ENCODE data around the gene FRRS1. TPM values are rescaled to one million over a fixed set of nuclear protein-coding genes. Genes with fewer than 3 reads are reported as not detected.

Gene FRRS1
- total RNA-seq, 4 donors from 2014 or later: 23.1 to 40.7 (median 27.8) TPM

GRCh38 chr1:99663501-99663900 is 102.9 kb downstream of the FRRS1 start:
- Histone ChIP-seq H3K27ac (peak overlapping the region in 3 of 4 donors; percentile 57 to 79 (median 77)), H3K4me1 (peaks cover 0 to 55% (median 34%) of the 10 kb centered on the region in 3 donors), H3K36me3 (peaks cover 0 to 47% (median 5%) of the 10 kb centered on the region in 3 donors), H3K4me3 (no peak overlapping the region), H3K9me3 (no peaks in the 10 kb centered on the region), H3K27me3 (no peaks in the 10 kb centered on the region)
- intact Hi-C loops (cut with DNase I): no loop called here
- TF ChIP-seq CTCF (IDR thresholded peaks at IDR 0.05): no peak
- TF ChIP-seq POLR2A (IDR thresholded peaks at IDR 0.05): no peak
- no peak for DNase-seq
- WGBS, 2 donors: 81 to 93% methylated on average over 2 of the region's 2 CpGs

- WGBS, 2 donors: 11 to 21% methylated on average over 3 of the region's 3 CpGs
- Histone ChIP-seq H3K9me3 (no peaks in the 10 kb centered on the region), H3K27ac (peak overlapping the region in 3 of 4 donors; percentile 57 to 79 (median 77)), H3K4me1 (peaks cover 0 to 64% (median 34%) of the 10 kb centered on the region in 3 donors), H3K27me3 (no peaks in the 10 kb centered on the region), H3K36me3 (peaks cover 0 to 38% (median 0%) of the 10 kb centered on the region in 3 donors), H3K4me3 (no peak overlapping the region)
- no peak for DNase-seq
- intact Hi-C loops (cut with DNase I): no loop called here
- TF ChIP-seq POLR2A (IDR thresholded peaks at IDR 0.05) (no peak), CTCF (IDR thresholded peaks at IDR 0.05) (no peak)
Measured at GRCh38 chr1:99662539-99663080, 103.8 kb downstream of the FRRS1 start.

DNA sequence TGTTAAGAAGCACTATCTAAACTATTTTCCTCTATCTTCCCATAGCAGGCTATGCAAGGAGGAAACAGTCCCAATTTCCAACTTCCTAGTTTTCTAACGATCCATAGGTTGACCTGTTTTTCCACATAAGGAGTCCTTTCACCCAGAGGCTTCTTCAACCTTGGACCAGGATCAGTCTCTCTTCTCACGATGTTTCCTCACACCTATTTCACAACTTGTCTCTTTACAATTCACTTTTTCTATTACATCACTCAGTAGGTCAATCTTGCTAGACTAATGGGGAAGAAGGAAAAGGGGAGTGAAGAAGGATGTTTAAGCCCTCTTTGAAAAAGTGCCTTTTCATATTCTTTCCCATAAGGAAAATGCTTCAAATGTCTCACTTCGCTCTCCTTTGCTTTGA is 104.7 kb downstream of the FRRS1 start:
- no peak for DNase-seq
- Histone ChIP-seq H3K27me3 (no peaks in the 10 kb centered on the region), H3K4me1 (peaks cover 0 to 72% (median 40%) of the 10 kb centered on the region in 3 donors), H3K4me3 (no peak overlapping the region), H3K9me3 (no peaks in the 10 kb centered on the region), H3K27ac (peak overlapping the region; percentile 28 to 79 (median 67)), H3K36me3 (peaks cover 0 to 30% (median 0%) of the 10 kb centered on the region in 3 donors)
- 41 to 48% methylated on average over 3 of the region's 3 CpGs for WGBS, 2 donors
- intact Hi-C loops (cut with DNase I): no loop called here
- TF ChIP-seq POLR2A (IDR thresholded peaks at IDR 0.05) (no peak), CTCF (IDR thresholded peaks at IDR 0.05) (no peak)

- H3K4me3 ChIP-seq: no peak overlapping the region
- intact Hi-C loops (cut with DNase I): no loop called here
- no peak for DNase-seq
- H3K9me3 ChIP-seq: no peaks in the 10 kb centered on the region
- WGBS, 2 donors: 50 to 54% methylated on average over 2 of the region's 2 CpGs
- TF ChIP-seq POLR2A (IDR thresholded peaks at IDR 0.05) (no peak), CTCF (IDR thresholded peaks at IDR 0.05) (no peak)
- peaks cover 0 to 77% (median 43%) of the 10 kb centered on the region in 3 donors for H3K4me1 ChIP-seq
- no peaks in the 10 kb centered on the region for H3K27me3 ChIP-seq
- peaks cover 0 to 23% (median 0%) of the 10 kb centered on the region in 3 donors for H3K36me3 ChIP-seq
- peak overlapping the region in 3 of 4 donors; percentile 73 to 79 (median 77) for H3K27ac ChIP-seq
Measured at GRCh38 chr1:99660496-99660895, 105.9 kb downstream of the FRRS1 start.

- Histone ChIP-seq H3K9me3 (no peaks in the 10 kb centered on the region), H3K27me3 (no peaks in the 10 kb centered on the region), H3K4me3 (no peak overlapping the region), H3K4me1 (peaks cover 0 to 77% (median 43%) of the 10 kb centered on the region in 3 donors), H3K36me3 (peaks cover 0 to 19% (median 0%) of the 10 kb centered on the region in 3 donors), H3K27ac (peak overlapping the region in 3 of 4 donors; percentile 73 to 79 (median 77))
- TF ChIP-seq POLR2A (IDR thresholded peaks at IDR 0.05) (no peak), CTCF (IDR thresholded peaks at IDR 0.05) (no peak)
- DNase-seq: no peak
- intact Hi-C loops (cut with DNase I): no loop called here
- WGBS, 2 donors: 34 to 45% methylated on average over 1 to 2 of the region's 2 CpGs
Measured at GRCh38 chr1:99659755-99660210, 106.7 kb downstream of the FRRS1 start.

Small RNA genes lying within 50 kb of the gene (small RNA-seq; reads per million reads assigned to genes)
- gene RF00019 (0 reads per million in 4 donors), gene RNU4-75P (0 reads per million in 4 donors)

Other genes starting within 250 kb of the FRRS1 start
- 10 to 100 TPM; 27.1 to 39.2 (median 31.3) TPM for gene PALMD, start 120.5 kb downstream of the FRRS1 start, total RNA-seq
- gene AGL, start 83.7 kb upstream of the FRRS1 start, total RNA-seq: 10 to 100 TPM; 12.3 to 43.5 (median 20.6) TPM
- gene SLC35A3, start 203.4 kb upstream of the FRRS1 start, total RNA-seq: 10 to 100 TPM; 25.1 to 47.5 (median 28.9) TPM

All from esophagus squamous epithelium (tissue), 5 donors.